A549 (cell line): ENCODE measurements around the gene RXRA. TPM values are rescaled to one million over a fixed set of nuclear protein-coding genes. Genes with fewer than 3 reads are reported as not detected.

ENCODE experiments used
- ATAC-seq, 2 experiments: fragments of 200-7000 bp in 1 of 2; fragments of >200 bp in 1 of 2; cut with Nextera tagmentation in 1 of 2; cut with Tn5 transposase in 1 of 2; 3 replicates each; pipeline versions ENCODE4 v1.8.0 to v1.9.1; 2018 to 2020; ENCODE audit warnings: mild to moderate bottlenecking in 1 of 2, moderate library complexity in 1 of 2
- CTCF ChIA-PET: fragments of 300-600 bp; sonication (Branson Sonifier 250); formaldehyde crosslinking; extraction: SDS; loops from one replicate; lab custom pipeline; 2021; ENCODE audit warnings: antibody characterized with exemption, inconsistent platforms; lab: Yijun Ruan, JAX
- POLR2A ChIA-PET: fragments of 350-600 bp; formaldehyde crosslinking; extraction: SDS; loops from one replicate; lab custom pipeline; 2021; ENCODE audit warnings: antibody characterized with exemption, inconsistent platforms; lab: Yijun Ruan, JAX
- DNase-seq, 2 experiments: peaks; one replicate each; pipeline versions ENCODE4 v3.0.0 to v3.0.0-alpha.2; 2011 to 2016; ENCODE audit warnings: low read depth in 1 of 2, low spot score in 1 of 2
- FAIRE-seq: peaks from 2 replicates; lab custom pipeline; 2011; peaks lifted over from hg19 to GRCh38; lab: Jason Lieb, UNC
- H3K27ac ChIP-seq, 2 experiments: fragments of >200 bp; sonication (Bioruptor Twin); formaldehyde crosslinking; 3 replicates each; pipeline ENCODE4 v1.5.1; 2016 to 2017
- H3K4me1 ChIP-seq: fragments of >200 bp; sonication (Bioruptor Twin); formaldehyde crosslinking; 3 replicates; pipeline ENCODE4 v1.6.1; 2016
- H3K4me2 ChIP-seq: fragments of >200 bp; sonication (Bioruptor Twin); formaldehyde crosslinking; 3 replicates; pipeline ENCODE4 v1.6.1; 2016
- H3K4me3 ChIP-seq: fragments of >200 bp; sonication (Bioruptor Twin); formaldehyde crosslinking; 3 replicates; pipeline ENCODE4 v1.5.1; 2016
- H3K9me3 ChIP-seq: fragments of >200 bp; sonication (Bioruptor Twin); formaldehyde crosslinking; 3 replicates; pipeline ENCODE4 v1.6.1; 2016
- CBX2 ChIP-seq: fragments of 200-600 bp; sonication (generic); IDR thresholded peaks from 2 replicates; pipeline ENCODE4 v1.6.1; 2016; ENCODE audit warnings: low read depth, mild to moderate bottlenecking, borderline replicate concordance
- CBX8 ChIP-seq: fragments of 200-600 bp; sonication (generic); IDR thresholded peaks from 2 replicates; pipeline ENCODE4 v1.6.1; 2016
- CEBPB ChIP-seq, 2 experiments: fragments of >200 bp in 1 of 2; sonication (Bioruptor Twin) in 1 of 2; formaldehyde crosslinking in 1 of 2; IDR thresholded peaks; 2 replicates each; pipeline ENCODE4 v1.6.1; 2012 to 2016
- EHMT2 ChIP-seq: fragments of 200-600 bp; sonication (generic); IDR thresholded peaks from 2 replicates; pipeline ENCODE4 v1.6.1; 2016; ENCODE audit warnings: antibody characterized with exemption, low read depth, mild to moderate bottlenecking, moderate library complexity
- EP300 ChIP-seq, 2 experiments: fragments of >200 bp; sonication (Bioruptor Twin); formaldehyde crosslinking; IDR thresholded peaks; 2 replicates in 1 of 2; 3 replicates in 1 of 2; pipeline ENCODE4 v1.6.1; 2016 to 2017
- FOSB ChIP-seq: fragments of 250-450 bp; sonication (Bioruptor Pico); IDR thresholded peaks from 2 replicates; pipeline ENCODE4 v1.5.0; 2020; ENCODE audit warnings: mild to moderate bottlenecking, moderate library complexity
- HEYL ChIP-seq: fragments of 250-450 bp; sonication (Bioruptor Pico); IDR thresholded peaks from 2 replicates; pipeline ENCODE4 v1.8.0; 2021; ENCODE audit warnings: mild to moderate bottlenecking, moderate library complexity
- HOXA7 ChIP-seq: fragments of 250-450 bp; sonication (Bioruptor Pico); IDR thresholded peaks from 2 replicates; pipeline ENCODE4 v1.5.0; 2020; ENCODE audit warnings: mild to moderate bottlenecking, moderate library complexity
- JUNB ChIP-seq: fragments of >200 bp; sonication (Bioruptor Twin); formaldehyde crosslinking; IDR thresholded peaks from 2 replicates; pipeline ENCODE4 v1.6.1; 2016
- KDM1A ChIP-seq: fragments of 200-600 bp; sonication (generic); IDR thresholded peaks from 2 replicates; pipeline ENCODE4 v1.6.1; 2016; ENCODE audit warnings: low read depth, mild to moderate bottlenecking
- MAZ ChIP-seq: fragments of 150-350 bp; IDR thresholded peaks from 2 replicates; pipeline ENCODE4 v1.6.1; 2014; ENCODE audit warnings: antibody characterized with exemption, low read depth, low read length, borderline replicate concordance
- MYC ChIP-seq: IDR thresholded peaks from 2 replicates; pipeline ENCODE4 v1.6.1; 2012; ENCODE audit warnings: mild to moderate bottlenecking, inconsistent platforms, low read length, improper control_type of control experiment, borderline replicate concordance
- NR3C1 ChIP-seq: fragments of >200 bp; sonication (Bioruptor Twin); formaldehyde crosslinking; IDR thresholded peaks from 3 replicates; pipeline ENCODE4 v1.6.1; 2017
- PHF8 ChIP-seq: fragments of 200-600 bp; sonication (generic); IDR thresholded peaks from 2 replicates; pipeline ENCODE4 v1.6.1; 2016; ENCODE audit warnings: low read depth, mild to moderate bottlenecking, antibody characterized with exemption, moderate library complexity, borderline replicate concordance
- POLR2A ChIP-seq: IDR thresholded peaks from 2 replicates; pipeline ENCODE4 v1.6.1; 2012; ENCODE audit warnings: mild to moderate bottlenecking, low read length
- RFX5 ChIP-seq: fragments of 450-650 bp; IDR thresholded peaks from 2 replicates; pipeline ENCODE4 v1.7.1; 2014; ENCODE audit warnings: antibody characterized with exemption, mild to moderate bottlenecking, moderate library complexity
- RNF2 ChIP-seq: fragments of 200-600 bp; sonication (generic); IDR thresholded peaks from 2 replicates; pipeline ENCODE4 v1.6.1; 2016; ENCODE audit warnings: low read depth, mild to moderate bottlenecking, antibody characterized with exemption, moderate library complexity, borderline replicate concordance
- SMC3 ChIP-seq: fragments of >200 bp; sonication (Bioruptor Twin); formaldehyde crosslinking; IDR thresholded peaks from 3 replicates; pipeline ENCODE4 v1.6.1; 2018; ENCODE audit warnings: inconsistent platforms
- ZC3H11A ChIP-seq: fragments of 450-650 bp; IDR thresholded peaks from 2 replicates; pipeline ENCODE4 v1.6.1; 2014; ENCODE audit warnings: antibody characterized with exemption, mild to moderate bottlenecking
- ZFP36 ChIP-seq: fragments of 450-650 bp; IDR thresholded peaks from 2 replicates; pipeline ENCODE4 v1.6.1; 2014; ENCODE audit warnings: borderline replicate concordance; ENCODE audit not compliant: partially characterized antibody
- WGBS: methylation state at CpG from one replicate; pipeline ENCODE4 v1.1.6; 2017; ENCODE audit errors: missing lambda C conversion rate; 5-methylcytosine and 5-hydroxymethylcytosine counted together
- polyA plus RNA-seq, 4 experiments: library from polyadenylated mRNA; depleted of rRNA in 3 of 4; stranded (reverse); fragments of >200 nt; fragmentation: RNase III in 1 of 4; extraction: RNeasy Plus Mini Kit Qiagen cat#74134 plus additional on column Dnase treatment in 1 of 4; gene quantifications; 2 replicates in 3 of 4; 3 replicates in 1 of 4; pipeline ENCODE4 v1.2.3, GENCODE V29; 2011 to 2017
- TF ChIP-seq, protein P1 (sequence below): fragments of 450-650 bp; IDR thresholded peaks from 2 replicates; pipeline ENCODE4 v1.6.1; 2014; ENCODE audit warnings: antibody characterized with exemption
- TF ChIP-seq, protein P2 (sequence below): fragments of 250-450 bp; sonication (Bioruptor Pico); IDR thresholded peaks from 2 replicates; pipeline ENCODE4 v1.5.0; 2021; ENCODE audit warnings: mild to moderate bottlenecking, moderate library complexity, borderline replicate concordance
- TF ChIP-seq, protein P3 (sequence below): fragments of 250-450 bp; sonication (Bioruptor Pico); IDR thresholded peaks from 2 replicates; pipeline ENCODE4 v1.5.0; 2020; ENCODE audit warnings: low read depth, mild to moderate bottlenecking, moderate library complexity
- TF ChIP-seq, protein P4 (sequence below): fragments of >200 bp; sonication (Bioruptor Twin); formaldehyde crosslinking; IDR thresholded peaks from 2 replicates; pipeline ENCODE4 v1.6.1; 2016
- TF ChIP-seq, protein P5 (sequence below): IDR thresholded peaks from 2 replicates; pipeline ENCODE4 v1.6.1; 2012
- TF ChIP-seq, protein P6 (sequence below): IDR thresholded peaks from 2 replicates; pipeline ENCODE4 v1.6.1; 2012
- TF ChIP-seq, protein P7 (sequence below): IDR thresholded peaks from 2 replicates; pipeline ENCODE4 v1.6.1; 2012; ENCODE audit warnings: low read depth, borderline replicate concordance

RXRA gene
- polyA plus RNA-seq, 2 of the 4 experiments (the other 2 are of a cell fraction) = 6.6 to 23.9 TPM

DNA sequence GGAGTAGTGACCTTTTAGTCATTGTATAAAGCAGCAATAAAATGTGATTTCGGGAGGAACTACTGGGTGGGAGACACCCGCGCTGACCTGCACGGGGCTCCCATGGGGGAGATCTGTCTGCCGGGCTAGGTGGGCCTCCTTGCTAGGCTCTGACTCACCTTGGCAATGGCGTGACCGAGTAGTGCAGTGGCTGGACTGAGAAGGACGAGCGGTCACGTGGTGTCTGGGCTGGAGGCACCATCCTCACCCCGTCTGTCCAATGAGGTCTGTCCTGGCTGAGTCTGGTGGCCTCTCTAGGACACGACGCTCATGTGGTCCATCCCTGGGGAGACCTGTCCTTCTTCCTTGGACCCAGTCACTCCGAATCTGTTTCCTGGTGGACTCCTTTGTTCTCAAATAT is 151.7 kb downstream of the RXRA start:
- no peak overlapping the region for H3K27ac ChIP-seq

DNA sequence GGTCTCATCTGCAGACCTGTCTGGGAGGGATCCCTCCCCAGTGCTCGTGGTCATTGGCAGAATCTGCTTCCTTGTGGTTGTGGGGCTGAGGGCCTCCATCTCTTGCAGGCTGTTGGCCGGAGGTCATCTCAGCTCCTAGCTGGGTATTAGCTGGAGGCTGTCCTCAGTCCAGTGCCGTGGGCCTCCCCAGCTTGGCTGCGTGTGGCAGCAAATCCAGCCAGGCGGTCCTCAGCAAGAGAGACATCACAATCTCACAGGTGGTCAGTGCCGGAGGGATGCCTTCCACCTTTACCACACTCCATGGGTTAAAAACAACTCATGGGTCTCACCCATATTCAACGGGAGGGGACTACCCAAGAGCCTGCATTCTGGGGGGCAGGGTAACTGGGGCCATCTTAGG is 155.5 kb downstream of the RXRA start:
- no peak for DNase-seq
- CTCF ChIA-PET = interaction anchor here (1.0 to 1.3 kb wide), 2 partner anchors 74 to 209 kb away, joined by 3 read pairs; no protein-coding TSS in a partner anchor

More for the DNA sequence above, 151.7 kb downstream of the RXRA start:
- Histone ChIP-seq H3K4me2 (no peak overlapping the region), H3K9me3 (no peaks in the 10 kb centered on the region), H3K4me1 (no peaks in the 10 kb centered on the region), H3K4me3 (no peak overlapping the region)
- ChIA-PET CTCF (interaction anchor here (1.2 to 1.7 kb wide), 3 partner anchors 18 to 29 kb away, joined by 4 to 8 read pairs (median 6); no protein-coding TSS in a partner anchor), POLR2A (no interaction called here)
- 66% methylated on average over 10 of the region's 14 CpGs for WGBS
- TF ChIP-seq EP300 (IDR thresholded peaks at IDR 0.05) = no peak
- no peak for ATAC-seq
- no peak for FAIRE-seq
- no peak for DNase-seq

DNA sequence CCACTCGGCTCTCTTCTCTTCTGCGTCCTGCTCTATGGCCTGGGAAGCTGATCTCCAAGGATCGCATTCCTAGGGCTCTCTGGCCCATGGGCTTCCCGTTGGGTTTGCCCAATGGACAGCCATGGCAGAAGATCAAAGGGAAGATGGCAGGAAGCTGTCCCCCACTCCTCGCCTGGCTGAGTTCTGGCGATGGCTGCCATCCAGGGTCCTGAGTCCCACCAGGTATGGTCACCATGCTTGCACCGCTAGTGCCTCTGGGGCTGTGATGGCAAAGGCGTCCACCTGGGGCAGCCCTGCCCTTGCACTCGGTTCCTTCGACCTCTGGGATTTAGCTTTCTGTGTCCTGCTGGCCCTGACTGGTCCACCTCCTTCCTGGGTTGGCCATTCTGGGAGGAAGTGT is 156.0 kb downstream of the RXRA start:
- CTCF ChIA-PET = interaction anchor here (0.8 to 1.3 kb wide), 3 partner anchors 33 to 208 kb away, joined by 3 to 4 read pairs (median 3); no protein-coding TSS in a partner anchor
- TF ChIP-seq RFX5 (no peak), FOSB (no peak), EP300 (IDR thresholded peaks at IDR 0.05) (no peak), PHF8 (no peak), JUNB (no peak), ZFP36 (no peak), SMC3 (no peak), EHMT2 (no peak), CBX8 (no peak), POLR2A (no peak), RNF2 (no peak), HOXA7 (CRISPR knock-in tag) (no peak), NR3C1 (no peak), MAZ (no peak)
- TF ChIP-seq, protein P1, sequence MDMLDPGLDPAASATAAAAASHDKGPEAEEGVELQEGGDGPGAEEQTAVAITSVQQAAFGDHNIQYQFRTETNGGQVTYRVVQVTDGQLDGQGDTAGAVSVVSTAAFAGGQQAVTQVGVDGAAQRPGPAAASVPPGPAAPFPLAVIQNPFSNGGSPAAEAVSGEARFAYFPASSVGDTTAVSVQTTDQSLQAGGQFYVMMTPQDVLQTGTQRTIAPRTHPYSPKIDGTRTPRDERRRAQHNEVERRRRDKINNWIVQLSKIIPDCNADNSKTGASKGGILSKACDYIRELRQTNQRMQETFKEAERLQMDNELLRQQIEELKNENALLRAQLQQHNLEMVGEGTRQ = no peak
- TF ChIP-seq, protein P2, sequence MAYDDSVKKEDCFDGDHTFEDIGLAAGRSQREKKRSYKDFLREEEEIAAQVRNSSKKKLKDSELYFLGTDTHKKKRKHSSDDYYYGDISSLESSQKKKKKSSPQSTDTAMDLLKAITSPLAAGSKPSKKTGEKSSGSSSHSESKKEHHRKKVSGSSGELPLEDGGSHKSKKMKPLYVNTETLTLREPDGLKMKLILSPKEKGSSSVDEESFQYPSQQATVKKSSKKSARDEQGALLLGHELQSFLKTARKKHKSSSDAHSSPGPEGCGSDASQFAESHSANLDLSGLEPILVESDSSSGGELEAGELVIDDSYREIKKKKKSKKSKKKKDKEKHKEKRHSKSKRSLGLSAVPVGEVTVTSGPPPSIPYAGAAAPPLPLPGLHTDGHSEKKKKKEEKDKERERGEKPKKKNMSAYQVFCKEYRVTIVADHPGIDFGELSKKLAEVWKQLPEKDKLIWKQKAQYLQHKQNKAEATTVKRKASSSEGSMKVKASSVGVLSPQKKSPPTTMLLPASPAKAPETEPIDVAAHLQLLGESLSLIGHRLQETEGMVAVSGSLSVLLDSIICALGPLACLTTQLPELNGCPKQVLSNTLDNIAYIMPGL = no peak
- TF ChIP-seq, protein P3, sequence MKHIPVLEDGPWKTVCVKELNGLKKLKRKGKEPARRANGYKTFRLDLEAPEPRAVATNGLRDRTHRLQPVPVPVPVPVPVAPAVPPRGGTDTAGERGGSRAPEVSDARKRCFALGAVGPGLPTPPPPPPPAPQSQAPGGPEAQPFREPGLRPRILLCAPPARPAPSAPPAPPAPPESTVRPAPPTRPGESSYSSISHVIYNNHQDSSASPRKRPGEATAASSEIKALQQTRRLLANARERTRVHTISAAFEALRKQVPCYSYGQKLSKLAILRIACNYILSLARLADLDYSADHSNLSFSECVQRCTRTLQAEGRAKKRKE (CRISPR knock-in tag) = no peak
- TF ChIP-seq, protein P4, sequence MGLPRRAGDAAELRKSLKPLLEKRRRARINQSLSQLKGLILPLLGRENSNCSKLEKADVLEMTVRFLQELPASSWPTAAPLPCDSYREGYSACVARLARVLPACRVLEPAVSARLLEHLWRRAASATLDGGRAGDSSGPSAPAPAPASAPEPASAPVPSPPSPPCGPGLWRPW = no peak
- TF ChIP-seq, protein P5, sequence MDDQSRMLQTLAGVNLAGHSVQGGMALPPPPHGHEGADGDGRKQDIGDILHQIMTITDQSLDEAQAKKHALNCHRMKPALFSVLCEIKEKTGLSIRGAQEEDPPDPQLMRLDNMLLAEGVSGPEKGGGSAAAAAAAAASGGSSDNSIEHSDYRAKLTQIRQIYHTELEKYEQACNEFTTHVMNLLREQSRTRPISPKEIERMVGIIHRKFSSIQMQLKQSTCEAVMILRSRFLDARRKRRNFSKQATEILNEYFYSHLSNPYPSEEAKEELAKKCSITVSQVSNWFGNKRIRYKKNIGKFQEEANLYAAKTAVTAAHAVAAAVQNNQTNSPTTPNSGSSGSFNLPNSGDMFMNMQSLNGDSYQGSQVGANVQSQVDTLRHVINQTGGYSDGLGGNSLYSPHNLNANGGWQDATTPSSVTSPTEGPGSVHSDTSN = no peak
- H3K9me3 ChIP-seq = no peaks in the 10 kb centered on the region
- H3K4me3 ChIP-seq = no peak overlapping the region
- no peak overlapping the region for H3K4me2 ChIP-seq
- 62% methylated on average over 10 of the region's 10 CpGs for WGBS
- H3K27ac ChIP-seq = no peak overlapping the region
- no peaks in the 10 kb centered on the region for H3K4me1 ChIP-seq
- ATAC-seq = peak in 1 of 2 experiments; percentile 39; a peak in 2 of 6 replicates
- FAIRE-seq = no peak
- POLR2A ChIA-PET = no interaction called here
- no peak for DNase-seq

More for the DNA sequence above, 155.5 kb downstream of the RXRA start:
- Histone ChIP-seq H3K4me1 (no peaks in the 10 kb centered on the region), H3K4me2 (no peak overlapping the region), H3K9me3 (no peaks in the 10 kb centered on the region), H3K27ac (no peak overlapping the region), H3K4me3 (no peak overlapping the region)
- no peak for TF ChIP-seq FOSB
- no peak for TF ChIP-seq KDM1A
- no peak for TF ChIP-seq CEBPB (IDR thresholded peaks at IDR 0.05)
- TF ChIP-seq HEYL = no peak
- TF ChIP-seq, protein P6, sequence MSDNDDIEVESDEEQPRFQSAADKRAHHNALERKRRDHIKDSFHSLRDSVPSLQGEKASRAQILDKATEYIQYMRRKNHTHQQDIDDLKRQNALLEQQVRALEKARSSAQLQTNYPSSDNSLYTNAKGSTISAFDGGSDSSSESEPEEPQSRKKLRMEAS = no peak
- TF ChIP-seq POLR2A = no peak
- no peak for TF ChIP-seq CBX2
- TF ChIP-seq ZC3H11A = no peak
- no peak for TF ChIP-seq MYC
- TF ChIP-seq, protein P7, sequence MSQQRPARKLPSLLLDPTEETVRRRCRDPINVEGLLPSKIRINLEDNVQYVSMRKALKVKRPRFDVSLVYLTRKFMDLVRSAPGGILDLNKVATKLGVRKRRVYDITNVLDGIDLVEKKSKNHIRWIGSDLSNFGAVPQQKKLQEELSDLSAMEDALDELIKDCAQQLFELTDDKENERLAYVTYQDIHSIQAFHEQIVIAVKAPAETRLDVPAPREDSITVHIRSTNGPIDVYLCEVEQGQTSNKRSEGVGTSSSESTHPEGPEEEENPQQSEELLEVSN = no peak
- WGBS = 49% methylated on average over 7 of the region's 7 CpGs
- FAIRE-seq (no peak), ATAC-seq (no peak)
- POLR2A ChIA-PET = no interaction called here
